Measurements from ENCODE around the gene COPS6.

COPS6 gene

DNA sequence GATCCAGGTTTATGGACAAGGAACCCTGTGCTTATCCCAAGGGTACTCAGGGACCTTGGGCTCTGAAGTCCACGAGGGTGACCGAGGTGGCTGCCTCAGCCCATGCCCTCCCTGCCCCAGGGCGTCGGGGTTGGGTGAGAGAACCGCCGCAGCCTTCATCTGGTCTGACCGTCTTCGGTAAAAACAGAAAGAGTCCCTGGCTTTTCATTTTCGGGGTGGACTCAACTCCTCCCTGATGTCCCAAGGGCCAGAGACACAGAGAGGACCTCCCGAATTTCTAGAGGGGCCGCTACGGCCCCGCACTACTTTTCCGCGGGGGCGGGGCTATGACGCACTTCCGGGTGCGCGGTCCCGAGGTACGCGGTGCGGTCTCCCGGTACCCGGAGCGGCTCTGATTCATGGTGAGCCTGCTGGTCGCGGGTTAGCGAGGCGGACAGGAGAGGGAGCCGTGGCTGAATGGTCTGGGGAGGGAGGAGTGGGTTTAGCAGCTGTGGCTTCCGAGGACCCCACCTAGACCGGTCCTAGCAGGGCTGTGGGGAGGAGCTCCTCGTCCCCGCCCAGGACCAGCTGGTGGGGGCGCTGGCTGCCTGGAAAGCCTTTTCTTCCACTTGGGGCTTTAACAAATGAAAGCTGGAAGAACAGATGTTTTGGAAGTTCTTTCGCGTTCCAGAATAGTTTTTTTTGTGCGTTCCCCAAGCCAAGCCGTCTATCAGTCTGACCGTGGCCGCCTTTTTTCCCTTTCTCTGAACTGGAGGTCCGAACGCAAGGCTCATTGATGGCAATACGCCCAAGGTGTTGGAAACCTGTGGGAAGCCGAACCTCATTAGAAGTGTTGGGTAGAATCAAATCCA lies 39.1 kb upstream of the COPS6 start, which contains the start of gene ZSCAN21:
ZSCAN21 (plus strand) TSS at position 334 of the 851 bp plus-strand sequence. CDS start 7,233 bp downstream, outside the sequence.
- Histone ChIP-seq H2BK5ac (ENCODE audit: low read depth, low read length, poor library complexity, severe bottlenecking) (peak within 1 kb of the TSS; percentile 3), H3K9me3 (ENCODE audit: control insufficient read depth, low read length) (no peaks in the 10 kb centered on the region), H3K18ac (ENCODE audit: low read depth in 1 of 2, low read length in 2 of 2) (peak within 1 kb of the TSS; percentile 87), H2BK12ac (ENCODE audit: low read length in 2 of 2) (peak within 1 kb of the TSS; percentile 21 to 55), H4K91ac (ENCODE audit: low read length) (peak within 1 kb of the TSS; percentile 93), H3K4ac (ENCODE audit: low read depth in 1 of 2, low read length in 2 of 2) (peak within 1 kb of the TSS; percentile 84 to 97), H4K8ac (ENCODE audit: low read length) (peak within 1 kb of the TSS; percentile 98), H2AK5ac (ENCODE audit: low read length, severe bottlenecking) (peak within 1 kb of the TSS; percentile 57), H3K4me3 (ENCODE audit: insufficient read depth in 1 of 2, low read depth in 1 of 2, low read length in 2 of 2) (peak within 1 kb of the TSS; percentile 76 to 91), H3K27ac (ENCODE audit: low read length, poor library complexity, severe bottlenecking) (peak within 1 kb of the TSS; percentile 85), H3K14ac (ENCODE audit: low read length in 2 of 2) (peak within 1 kb of the TSS in 1 of 2 experiments; percentile 68), H2AFZ (ENCODE audit: low read depth, low read length) (peak within 1 kb of the TSS; percentile 96), H2BK120ac (ENCODE audit: low read depth, low read length) (peak within 1 kb of the TSS; percentile 39), H3K23ac (ENCODE audit: low read length in 2 of 2) (no peak within 1 kb of the TSS), H3K4me1 (ENCODE audit: control insufficient read depth, insufficient read depth, low read depth, low read length) (peaks cover 8% of the 10 kb centered on the region), H3K9ac (ENCODE audit: low read length) (peak within 1 kb of the TSS; percentile 97), H3K79me1 (replicated peaks; ENCODE audit: low read length, poor library complexity, severe bottlenecking) (peaks cover 12% of the 10 kb centered on the region), H3K27me3 (ENCODE audit: control insufficient read depth in 1 of 2, insufficient read depth in 1 of 2, low read length in 2 of 2) (no peaks in the 10 kb centered on the region), H3K4me2 (ENCODE audit: low read length, poor library complexity, severe bottlenecking) (peak within 1 kb of the TSS; percentile 72), H2BK15ac (ENCODE audit: low read depth, poor library complexity, severe bottlenecking) (peak within 1 kb of the TSS; percentile 88), H3K36me3 (ENCODE audit: control insufficient read depth in 1 of 2, insufficient read depth in 2 of 2, low read depth in 1 of 2, low read length in 2 of 2) (peaks cover 3 to 6% of the 10 kb centered on the region in 2 experiments)
- DNase-seq = peak; percentile 87
- 9% methylated on average over 47 of the region's 47 CpGs for WGBS

DNA sequence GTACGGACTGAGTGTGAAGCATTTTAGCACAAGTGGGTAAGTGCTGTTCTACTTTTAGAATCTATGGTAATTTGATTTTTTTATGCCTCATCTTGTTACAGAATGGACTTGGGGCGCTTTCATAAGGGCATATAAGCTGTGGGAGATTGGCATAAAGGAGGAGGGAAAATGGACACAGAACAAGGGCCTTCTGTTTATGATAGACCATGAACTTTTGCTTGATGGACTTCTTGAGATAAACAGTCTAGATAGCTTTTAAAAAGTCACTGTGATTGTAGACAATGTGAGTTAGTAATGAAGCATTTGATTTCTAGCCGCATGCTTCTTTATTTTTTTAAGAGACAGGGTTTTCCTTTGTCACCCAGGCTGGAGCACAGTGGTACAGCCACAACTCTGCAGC lies 37.2 kb upstream of the COPS6 start:
- H2AK5ac ChIP-seq (ENCODE audit: low read length, severe bottlenecking) = no peak overlapping the region
- no peak overlapping the region for H3K4me2 ChIP-seq (ENCODE audit: low read length, poor library complexity, severe bottlenecking)
- no peak overlapping the region for H2BK120ac ChIP-seq (ENCODE audit: low read depth, low read length)
- no peak overlapping the region for H2AFZ ChIP-seq (ENCODE audit: low read depth, low read length)
- H3K4ac ChIP-seq (ENCODE audit: low read depth in 1 of 2, low read length in 2 of 2) = no peak overlapping the region
- no peak overlapping the region for H4K91ac ChIP-seq (ENCODE audit: low read length)
- H3K36me3 ChIP-seq (ENCODE audit: control insufficient read depth in 1 of 2, insufficient read depth in 2 of 2, low read depth in 1 of 2, low read length in 2 of 2) = peaks cover 3 to 6% of the 10 kb centered on the region in 2 experiments
- no peaks in the 10 kb centered on the region for H3K9me3 ChIP-seq (ENCODE audit: control insufficient read depth, low read length)
- H3K27ac ChIP-seq (ENCODE audit: low read length, poor library complexity, severe bottlenecking) = no peak overlapping the region
- peaks cover 15% of the 10 kb centered on the region for H3K79me1 ChIP-seq (replicated peaks; ENCODE audit: low read length, poor library complexity, severe bottlenecking)
- 96% methylated on average over 3 of the region's 3 CpGs for WGBS
- H3K4me1 ChIP-seq (ENCODE audit: control insufficient read depth, insufficient read depth, low read depth, low read length) = peaks cover 8% of the 10 kb centered on the region
- no peak overlapping the region for H3K18ac ChIP-seq (ENCODE audit: low read depth in 1 of 2, low read length in 2 of 2)
- peak overlapping the region; percentile 24 for H3K9ac ChIP-seq (ENCODE audit: low read length)
- H4K8ac ChIP-seq (ENCODE audit: low read length) = no peak overlapping the region
- H3K23ac ChIP-seq (ENCODE audit: low read length in 2 of 2) = no peak overlapping the region
- no peak overlapping the region for H2BK15ac ChIP-seq (ENCODE audit: low read depth, poor library complexity, severe bottlenecking)
- no peak for DNase-seq
- H3K4me3 ChIP-seq (ENCODE audit: insufficient read depth in 1 of 2, low read depth in 1 of 2, low read length in 2 of 2) = no peak overlapping the region
- no peak overlapping the region for H3K14ac ChIP-seq (ENCODE audit: low read length in 2 of 2)
- H2BK12ac ChIP-seq (ENCODE audit: low read length in 2 of 2) = no peak overlapping the region
- no peak overlapping the region for H2BK5ac ChIP-seq (ENCODE audit: low read depth, low read length, poor library complexity, severe bottlenecking)
- H3K27me3 ChIP-seq (ENCODE audit: control insufficient read depth in 1 of 2, insufficient read depth in 1 of 2, low read length in 2 of 2) = no peaks in the 10 kb centered on the region

- H2BK15ac ChIP-seq (ENCODE audit: low read depth, poor library complexity, severe bottlenecking) = no peak overlapping the region
- peaks cover 27% of the 10 kb centered on the region for H3K79me1 ChIP-seq (replicated peaks; ENCODE audit: low read length, poor library complexity, severe bottlenecking)
- no peak overlapping the region for H2BK120ac ChIP-seq (ENCODE audit: low read depth, low read length)
- H3K4me2 ChIP-seq (ENCODE audit: low read length, poor library complexity, severe bottlenecking) = no peak overlapping the region
- H3K18ac ChIP-seq (ENCODE audit: low read depth in 1 of 2, low read length in 2 of 2) = no peak overlapping the region
- no peak overlapping the region for H4K8ac ChIP-seq (ENCODE audit: low read length)
- H3K14ac ChIP-seq (ENCODE audit: low read length in 2 of 2) = no peak overlapping the region
- no peak overlapping the region for H3K4me3 ChIP-seq (ENCODE audit: insufficient read depth in 1 of 2, low read depth in 1 of 2, low read length in 2 of 2)
- H2AFZ ChIP-seq (ENCODE audit: low read depth, low read length) = no peak overlapping the region
- H2AK5ac ChIP-seq (ENCODE audit: low read length, severe bottlenecking) = no peak overlapping the region
- peak; percentile 80 for DNase-seq
- H3K36me3 ChIP-seq (ENCODE audit: control insufficient read depth in 1 of 2, insufficient read depth in 2 of 2, low read depth in 1 of 2, low read length in 2 of 2) = peaks cover 18 to 19% of the 10 kb centered on the region in 2 experiments
- no peaks in the 10 kb centered on the region for H3K27me3 ChIP-seq (ENCODE audit: control insufficient read depth in 1 of 2, insufficient read depth in 1 of 2, low read length in 2 of 2)
- H2BK12ac ChIP-seq (ENCODE audit: low read length in 2 of 2) = no peak overlapping the region
- H3K27ac ChIP-seq (ENCODE audit: low read length, poor library complexity, severe bottlenecking) = no peak overlapping the region
- no peak overlapping the region for H3K9ac ChIP-seq (ENCODE audit: low read length)
- H4K91ac ChIP-seq (ENCODE audit: low read length) = no peak overlapping the region
- WGBS = 88% methylated on average over 2 of the region's 3 CpGs
- H3K4ac ChIP-seq (ENCODE audit: low read depth in 1 of 2, low read length in 2 of 2) = no peak overlapping the region
- H2BK5ac ChIP-seq (ENCODE audit: low read depth, low read length, poor library complexity, severe bottlenecking) = no peak overlapping the region
- peaks cover 8% of the 10 kb centered on the region for H3K4me1 ChIP-seq (ENCODE audit: control insufficient read depth, insufficient read depth, low read depth, low read length)
- H3K23ac ChIP-seq (ENCODE audit: low read length in 2 of 2) = no peak overlapping the region
- H3K9me3 ChIP-seq (ENCODE audit: control insufficient read depth, low read length) = no peaks in the 10 kb centered on the region
These were observed 35.6 kb upstream of the COPS6 start for GRCh38 chr7:100053215-100053614.

GRCh38 chr7:100057006-100057405 lies 31.8 kb upstream of the COPS6 start:
- H3K9me3 ChIP-seq (ENCODE audit: control insufficient read depth, low read length) = no peaks in the 10 kb centered on the region
- H3K79me1 ChIP-seq (replicated peaks; ENCODE audit: low read length, poor library complexity, severe bottlenecking) = peaks cover 36% of the 10 kb centered on the region
- no peak overlapping the region for H2BK120ac ChIP-seq (ENCODE audit: low read depth, low read length)
- peak overlapping the region in 1 of 2 experiments; percentile 62 for H3K4ac ChIP-seq (ENCODE audit: low read depth in 1 of 2, low read length in 2 of 2)
- H3K27me3 ChIP-seq (ENCODE audit: control insufficient read depth in 1 of 2, insufficient read depth in 1 of 2, low read length in 2 of 2) = no peaks in the 10 kb centered on the region
- no peaks in the 10 kb centered on the region for H3K4me1 ChIP-seq (ENCODE audit: control insufficient read depth, insufficient read depth, low read depth, low read length)
- no peak overlapping the region for H3K18ac ChIP-seq (ENCODE audit: low read depth in 1 of 2, low read length in 2 of 2)
- H3K23ac ChIP-seq (ENCODE audit: low read length in 2 of 2) = no peak overlapping the region
- DNase-seq = no peak
- no peak overlapping the region for H3K4me2 ChIP-seq (ENCODE audit: low read length, poor library complexity, severe bottlenecking)
- H4K8ac ChIP-seq (ENCODE audit: low read length) = no peak overlapping the region
- H3K9ac ChIP-seq (ENCODE audit: low read length) = no peak overlapping the region
- no peak overlapping the region for H3K14ac ChIP-seq (ENCODE audit: low read length in 2 of 2)
- peak overlapping the region; percentile 67 for H2BK15ac ChIP-seq (ENCODE audit: low read depth, poor library complexity, severe bottlenecking)
- peaks cover 42 to 49% of the 10 kb centered on the region in 2 experiments for H3K36me3 ChIP-seq (ENCODE audit: control insufficient read depth in 1 of 2, insufficient read depth in 2 of 2, low read depth in 1 of 2, low read length in 2 of 2)
- no peak overlapping the region for H2AK5ac ChIP-seq (ENCODE audit: low read length, severe bottlenecking)
- no peak overlapping the region for H4K91ac ChIP-seq (ENCODE audit: low read length)
- no peak overlapping the region for H2AFZ ChIP-seq (ENCODE audit: low read depth, low read length)
- 96% methylated on average over 10 of the region's 10 CpGs for WGBS
- H2BK5ac ChIP-seq (ENCODE audit: low read depth, low read length, poor library complexity, severe bottlenecking) = no peak overlapping the region
- H3K27ac ChIP-seq (ENCODE audit: low read length, poor library complexity, severe bottlenecking) = no peak overlapping the region
- H2BK12ac ChIP-seq (ENCODE audit: low read length in 2 of 2) = no peak overlapping the region
- H3K4me3 ChIP-seq (ENCODE audit: insufficient read depth in 1 of 2, low read depth in 1 of 2, low read length in 2 of 2) = no peak overlapping the region
